GM19193 (cell line): Measurements from ENCODE around the gene AEBP1.

Experiments used
- POLR2A ChIP-seq: IDR thresholded peaks from 4 replicates; pipeline ENCODE4 v1.6.1; 2011; ENCODE audit not compliant: insufficient read depth, insufficient read length; ENCODE audit errors: extremely low read depth

The AEBP1 gene

GRCh38 chr7:44127161-44127560, 23.0 kb downstream of the AEBP1 start:
- no peak for TF ChIP-seq POLR2A

GRCh38 chr7:44128721-44129582, 24.8 kb downstream of the AEBP1 start:
- TF ChIP-seq POLR2A: no peak

- no peak for TF ChIP-seq POLR2A
Observed at GRCh38 chr7:44131173-44132029, 27.3 kb downstream of the AEBP1 start.

GRCh38 chr7:44132039-44132438, 27.9 kb downstream of the AEBP1 start:
- TF ChIP-seq POLR2A: no peak

DNA sequence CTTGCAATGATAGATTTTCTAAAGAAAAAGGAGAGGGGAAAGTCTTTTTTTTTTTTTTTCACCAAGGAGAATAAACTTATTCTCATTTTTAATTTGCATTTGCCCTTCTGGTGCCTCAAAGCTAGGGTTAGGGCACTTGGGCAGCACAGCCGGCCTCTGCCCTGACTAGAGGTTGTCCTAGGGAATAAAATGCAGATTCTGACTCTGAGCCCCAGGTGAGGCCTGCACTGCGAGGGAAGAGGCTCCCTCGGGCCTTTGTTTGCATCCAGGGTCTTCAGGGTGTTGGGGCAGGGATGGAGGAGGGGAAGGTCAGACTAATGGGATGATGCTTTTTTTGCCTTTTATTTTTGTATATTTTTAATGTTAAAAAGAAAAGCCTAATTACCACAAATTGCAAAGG, 29.1 kb downstream of the AEBP1 start:
- TF ChIP-seq POLR2A: no peak

DNA sequence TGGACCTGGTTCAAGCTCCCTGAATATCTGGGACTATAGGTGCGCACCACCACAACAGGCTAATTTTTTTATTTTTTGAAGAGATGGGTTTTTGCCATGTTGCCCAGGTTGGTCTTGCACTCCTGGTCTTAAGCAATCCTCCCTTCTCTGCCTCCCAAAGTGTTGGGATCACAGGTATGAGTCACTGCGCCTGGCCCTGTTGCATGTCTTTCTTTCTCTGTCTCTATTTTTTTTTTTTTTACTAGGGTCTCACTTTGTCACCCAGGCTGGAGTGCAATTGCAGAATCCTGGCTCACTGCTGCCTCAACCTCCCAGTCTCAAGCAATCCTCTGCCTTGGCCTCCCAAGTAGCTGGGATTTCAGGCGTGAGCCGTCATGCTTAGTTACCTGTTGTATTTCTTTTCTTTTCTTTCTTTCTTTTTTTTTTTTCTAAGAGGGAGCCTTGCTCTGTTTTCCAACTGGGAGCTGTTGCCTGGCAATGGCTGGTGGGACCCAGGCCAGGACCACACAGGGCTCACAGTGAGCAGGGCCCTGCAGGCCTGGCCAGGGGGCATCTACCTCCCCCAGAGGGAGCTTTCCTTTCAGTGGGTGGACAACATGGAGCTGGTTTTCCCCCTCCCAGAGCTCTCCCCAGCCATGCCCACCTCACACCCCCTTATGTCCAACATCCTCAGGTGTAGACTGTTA, 30.9 kb downstream of the AEBP1 start:
- TF ChIP-seq POLR2A: no peak

DNA sequence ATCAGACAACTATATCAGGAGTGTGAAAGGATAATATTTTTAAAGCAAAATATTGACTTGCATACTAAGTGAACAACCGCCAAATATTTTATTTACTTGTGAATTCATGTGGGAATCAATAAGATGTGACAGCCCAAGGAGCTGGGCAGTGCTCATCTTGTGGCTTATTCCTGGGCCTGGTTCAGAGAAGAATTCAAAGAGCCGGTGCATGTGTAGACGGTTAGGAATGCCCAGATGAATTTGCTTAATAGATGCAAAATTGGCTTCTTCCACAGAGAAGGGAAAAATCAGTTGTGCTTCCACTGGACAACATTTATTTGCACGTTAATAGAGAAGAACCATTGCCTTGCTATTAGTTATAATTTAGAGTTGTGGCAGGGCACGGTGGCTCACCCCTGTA, 32.6 kb downstream of the AEBP1 start:
- TF ChIP-seq POLR2A: no peak

GRCh38 chr7:44138698-44139097, 34.6 kb downstream of the AEBP1 start:
- no peak for TF ChIP-seq POLR2A

GRCh38 chr7:44139311-44140010, 35.3 kb downstream of the AEBP1 start:
- TF ChIP-seq POLR2A: no peak

- TF ChIP-seq POLR2A: no peak
Observed at GRCh38 chr7:44140341-44140740, 36.2 kb downstream of the AEBP1 start.

GRCh38 chr7:44141221-44141850, 37.2 kb downstream of the AEBP1 start, which contains the start of gene MYL7:
TSS of gene MYL7 (minus strand) at chr7:44141332. CDS start at chr7:44141305, 27 bp downstream.
- no peak for TF ChIP-seq POLR2A

DNA sequence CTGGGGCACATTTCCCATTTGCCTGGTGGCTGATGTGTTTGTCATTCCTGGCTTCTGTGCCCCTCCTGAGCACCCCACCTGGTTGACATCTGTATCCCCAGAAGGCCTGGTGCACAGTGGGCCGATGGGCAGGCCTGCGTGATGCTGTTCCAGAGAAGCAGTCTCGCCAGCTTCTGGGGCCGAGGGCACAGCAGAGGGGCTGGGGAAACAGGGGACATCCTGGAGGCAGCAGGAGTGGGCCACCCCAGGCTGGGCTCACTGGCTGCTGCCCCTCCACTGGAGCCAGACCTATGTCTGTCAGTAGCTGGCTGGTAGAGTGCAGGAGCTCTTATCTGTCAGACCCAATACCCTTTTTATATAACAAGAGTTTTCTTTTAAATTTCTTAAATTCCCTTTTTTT, 37.9 kb downstream of the AEBP1 start:
- no peak for TF ChIP-seq POLR2A

GRCh38 chr7:44143646-44144250, 39.6 kb downstream of the AEBP1 start:
- TF ChIP-seq POLR2A: no peak
